GM18507 (cell line): Measurements from ENCODE around the gene ZNF688.
"Not testable (repeated sequence)": the region's sequence is repeated elsewhere in the genome, so short reads cannot be mapped to it uniquely, and the experiment has no call there.

Experiments used
- DNase-seq: peaks from one replicate; pipeline ENCODE4 v3.0.0; 2011; ENCODE audit warnings: low read depth; ENCODE audit not compliant: insufficient read length; ENCODE audit errors: extremely low spot score
- FAIRE-seq: peaks from 2 replicates; lab custom pipeline; 2011; peaks lifted over from hg19 to GRCh38; lab: Jason Lieb, UNC

The ZNF688 gene

DNA sequence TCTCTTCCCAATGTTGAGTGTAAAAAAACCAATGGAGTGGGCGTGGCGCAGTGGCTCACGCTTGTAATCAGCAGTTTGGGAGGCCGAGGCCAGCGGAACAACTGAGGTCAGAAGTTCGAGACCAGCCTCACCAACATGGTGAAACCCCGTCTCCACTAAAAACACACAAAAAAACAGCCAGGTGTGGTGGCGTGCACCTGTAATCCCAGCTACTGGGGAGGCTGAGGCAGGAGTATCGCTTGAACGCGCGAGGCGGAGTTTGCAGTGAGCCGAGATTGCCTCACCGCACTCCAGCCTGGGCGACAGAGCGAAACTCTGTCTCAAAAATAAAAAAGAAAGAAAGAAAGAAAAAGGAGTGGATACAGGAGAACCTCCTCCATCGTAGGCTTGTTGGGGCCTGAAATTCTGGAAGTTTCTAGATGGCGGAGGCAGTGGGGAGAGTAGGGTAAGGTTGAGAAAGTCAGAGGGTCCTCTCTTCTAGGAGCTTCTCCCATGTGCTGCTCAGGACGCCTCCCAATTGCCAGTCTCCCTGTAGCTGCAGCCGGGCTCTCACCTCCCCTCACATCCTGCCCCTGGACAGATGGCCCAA, 12.6 kb downstream of the ZNF688 start:
- DNase-seq (no peak), FAIRE-seq (no peak)

DNA sequence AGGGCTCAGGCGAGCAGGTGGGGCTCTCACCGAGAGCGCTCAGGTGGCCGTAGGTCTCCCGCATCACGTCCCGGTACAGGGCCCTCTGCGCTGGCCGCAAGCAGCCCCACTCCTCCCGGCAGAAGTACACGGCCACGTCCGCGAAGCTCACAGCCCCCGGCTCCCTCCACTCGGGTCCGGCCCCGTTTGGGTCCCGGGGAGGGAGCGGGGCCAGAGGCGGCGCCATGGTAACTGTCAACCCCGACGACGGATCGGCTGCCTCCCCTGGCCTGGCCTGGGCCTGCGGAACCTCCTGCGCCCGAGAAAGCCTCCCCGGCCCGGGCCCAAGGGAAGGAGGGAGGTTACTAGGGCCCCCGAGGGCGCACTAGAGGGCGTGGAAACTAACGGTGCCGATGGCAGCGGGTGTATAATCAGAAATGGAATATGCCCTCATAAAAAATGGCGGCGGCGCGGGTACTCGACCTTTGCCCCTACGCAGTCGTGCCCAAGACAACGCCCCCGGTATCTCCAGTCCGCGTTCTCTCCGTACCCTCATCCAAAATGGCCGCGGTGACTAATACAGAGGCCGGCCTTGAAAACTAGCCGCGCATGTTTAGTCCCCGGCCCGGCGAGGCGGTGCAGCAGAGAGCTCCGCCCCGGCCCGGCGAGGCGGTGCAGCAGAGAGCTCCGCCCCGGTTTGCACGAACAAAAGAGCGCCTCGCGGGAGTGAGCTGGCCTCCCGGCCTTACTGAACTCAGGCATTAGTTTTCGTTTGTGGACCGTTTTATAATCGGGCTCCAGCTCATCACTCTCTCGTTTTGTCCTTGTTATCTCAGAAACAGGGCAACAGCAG, 13.3 kb downstream of the ZNF688 start, which contains the start of gene ZNF764:
Gene ZNF764 (minus strand): TSS at position 418 of the 832 bp plus-strand sequence. CDS start 192 bp downstream, at position 226.
- FAIRE-seq (peak; percentile 96), DNase-seq (peak; percentile 90)

DNA sequence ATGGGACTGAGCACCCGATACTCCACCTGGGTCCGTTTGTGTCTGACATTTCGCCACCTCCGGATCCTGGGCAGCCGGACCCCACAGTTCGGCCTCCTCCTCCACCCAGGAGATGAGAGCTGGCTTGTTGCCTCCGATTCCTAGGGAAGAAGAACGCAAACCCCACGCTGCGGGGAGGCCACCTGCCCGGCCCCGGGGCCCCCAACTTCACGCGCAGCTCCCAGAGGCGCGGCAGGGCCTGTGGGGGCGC, 13.9 kb downstream of the ZNF688 start:
- peak; percentile 53 for FAIRE-seq
- DNase-seq, result no peak

DNA sequence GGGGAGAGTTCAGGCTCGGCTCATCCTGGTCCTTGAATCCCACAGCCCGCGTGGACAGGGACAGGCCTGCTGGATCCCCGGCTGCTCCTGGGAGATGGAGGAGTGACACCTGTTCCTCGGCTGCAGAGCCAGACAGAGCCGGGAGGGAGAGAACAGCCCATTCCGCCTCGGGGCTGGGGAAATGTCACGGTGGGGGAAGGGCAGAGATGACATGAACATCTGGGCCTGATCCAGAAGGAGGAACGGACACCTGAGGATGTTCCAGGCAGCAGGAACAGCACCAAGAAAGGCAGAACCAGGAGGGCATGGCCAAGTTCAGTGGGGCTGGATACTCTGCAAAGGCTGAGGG, 15.4 kb downstream of the ZNF688 start:
- no peak for DNase-seq
- no peak for FAIRE-seq

DNA sequence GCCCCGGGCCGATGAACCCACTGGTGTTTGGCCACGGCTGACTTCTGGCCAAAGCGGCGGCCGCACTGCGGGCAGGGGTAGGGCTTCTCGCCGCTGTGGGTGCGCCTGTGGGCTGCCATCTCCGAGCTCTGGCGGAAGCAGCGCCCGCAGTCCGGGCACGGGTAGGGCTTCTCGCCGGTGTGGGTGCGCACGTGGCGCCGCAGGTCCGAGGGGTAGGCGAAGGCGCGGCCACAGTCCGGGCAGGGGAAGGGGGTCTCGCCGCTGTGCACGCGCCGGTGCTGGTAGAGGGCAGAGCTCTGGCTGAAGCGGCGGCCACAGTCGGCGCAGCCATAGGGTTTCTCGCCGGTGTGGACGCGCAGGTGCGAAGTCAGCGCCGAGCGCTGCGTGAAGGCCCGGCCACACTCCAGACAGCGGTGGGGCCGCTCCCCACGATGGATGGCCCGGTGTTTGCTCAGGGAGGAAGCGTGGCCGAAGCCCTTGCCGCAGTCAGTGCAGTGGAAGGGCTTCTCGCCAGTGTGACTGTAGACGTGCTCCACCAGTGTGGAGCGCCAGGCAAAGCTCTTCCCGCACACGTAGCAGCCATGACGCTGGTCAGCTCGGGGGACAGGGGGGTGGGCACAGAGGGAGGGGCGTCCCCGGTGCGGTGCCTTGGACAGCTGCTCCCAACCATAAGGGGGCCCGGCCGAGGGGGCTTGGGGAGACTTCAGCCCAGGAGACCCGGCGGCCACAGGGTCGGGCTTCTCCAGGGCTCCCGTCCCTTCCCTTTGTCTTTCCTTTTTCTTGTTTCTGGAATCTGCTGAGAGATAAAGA, 16.0 kb downstream of the ZNF688 start:
- DNase-seq (no peak), FAIRE-seq (no peak)

DNA sequence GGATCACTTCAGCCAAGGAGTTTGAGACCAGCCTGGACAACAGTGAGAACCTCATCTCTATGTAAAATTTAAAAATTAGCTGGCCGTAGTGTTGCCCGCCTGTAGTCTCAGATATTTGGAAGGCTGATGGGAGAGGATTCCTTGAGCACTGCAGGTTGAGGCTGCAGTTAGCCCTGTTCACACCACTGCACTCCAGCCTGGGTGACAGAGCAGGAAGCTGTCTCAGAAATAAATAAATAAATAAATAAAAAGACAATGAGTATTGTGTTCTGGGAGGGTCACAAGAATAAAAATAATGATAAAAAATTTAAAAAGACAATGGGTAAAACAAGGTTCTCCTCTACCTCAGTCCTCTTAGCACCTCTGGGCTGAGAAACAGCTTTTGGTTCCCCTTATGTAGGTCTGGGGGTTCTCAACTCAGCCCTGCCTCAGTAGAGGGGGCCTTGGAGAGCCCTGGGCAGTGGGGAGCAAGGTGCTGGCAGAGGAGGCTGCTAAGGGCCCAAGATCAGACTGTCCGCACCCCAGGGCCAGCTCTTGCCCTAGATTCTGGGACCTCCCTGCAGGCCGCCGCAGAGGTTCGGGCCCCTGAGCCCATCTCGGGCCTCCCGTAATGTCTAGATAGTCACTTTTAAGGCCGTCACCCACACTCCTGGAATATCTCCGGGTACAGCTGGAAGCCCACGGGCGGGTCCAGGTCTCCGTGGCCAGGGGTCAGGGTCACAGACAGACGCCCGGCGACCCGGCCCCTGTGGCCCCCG, 16.8 kb downstream of the ZNF688 start:
- DNase-seq, result no peak
- no peak for FAIRE-seq

DNA sequence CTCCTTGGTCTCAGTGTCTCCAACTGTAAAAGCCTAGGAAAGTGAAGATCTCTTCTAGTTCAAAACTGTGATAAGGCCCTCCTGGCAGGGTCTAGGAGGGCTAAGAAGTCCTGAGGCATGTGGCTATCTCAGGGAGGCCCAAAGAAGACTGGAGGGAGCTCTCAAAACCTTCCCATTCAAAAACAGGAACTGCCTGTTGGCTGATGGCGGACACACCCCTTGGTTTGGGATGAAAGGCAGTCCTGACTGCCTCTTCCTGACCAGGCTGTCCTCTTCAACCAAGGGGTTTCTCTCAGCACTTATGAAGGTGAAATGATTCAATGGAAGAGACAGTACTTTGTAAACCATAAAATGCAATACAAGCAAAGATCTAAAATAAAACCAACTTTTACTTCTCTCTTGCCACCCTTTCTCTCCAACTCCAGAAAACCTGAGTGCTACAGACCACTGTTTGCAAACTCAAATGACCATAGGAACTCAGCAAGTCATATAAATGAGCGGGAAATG, 18.1 kb downstream of the ZNF688 start:
- FAIRE-seq (no peak), DNase-seq (no peak)

DNA sequence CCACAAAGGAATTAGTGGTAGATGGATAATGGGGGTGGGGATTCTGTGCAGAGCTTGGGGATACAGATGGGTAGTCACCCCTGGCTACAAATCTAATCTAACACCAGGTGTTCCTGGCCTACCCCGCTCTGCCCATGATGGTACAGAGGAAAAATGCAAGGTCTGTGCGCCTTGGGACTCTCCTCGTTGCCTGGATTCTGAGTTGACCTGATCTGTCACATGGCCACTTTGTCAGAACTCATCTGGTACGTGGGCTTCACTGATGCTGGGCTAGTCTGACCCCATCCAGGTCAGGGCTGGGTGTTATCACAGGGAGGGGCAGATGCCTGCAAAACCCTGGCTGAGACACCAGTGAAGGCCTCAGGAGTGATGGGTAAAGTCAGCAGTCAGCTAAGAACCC, 18.6 kb downstream of the ZNF688 start:
- FAIRE-seq (no peak), DNase-seq (no peak)

DNA sequence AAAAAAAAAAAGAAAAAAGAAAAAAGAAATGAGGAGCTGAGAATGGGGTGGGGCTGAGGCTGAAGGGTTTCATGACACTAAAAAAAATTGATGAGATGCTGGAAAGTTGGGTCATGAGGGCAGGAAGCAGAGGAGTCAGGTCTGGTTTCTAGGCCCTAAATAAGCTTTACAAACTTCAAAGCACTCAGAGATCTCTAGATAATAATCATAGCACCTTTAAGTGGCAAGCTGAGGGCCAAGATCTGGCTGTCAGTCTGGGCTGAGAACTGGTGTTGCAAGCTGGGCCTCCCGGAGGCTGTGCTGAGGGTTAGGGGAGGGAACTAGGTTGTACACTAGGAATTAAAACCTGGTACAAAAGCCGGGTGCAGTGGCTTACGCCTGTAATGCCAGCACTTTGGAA, 19.7 kb downstream of the ZNF688 start:
- DNase-seq (no peak), FAIRE-seq (no peak)

DNA sequence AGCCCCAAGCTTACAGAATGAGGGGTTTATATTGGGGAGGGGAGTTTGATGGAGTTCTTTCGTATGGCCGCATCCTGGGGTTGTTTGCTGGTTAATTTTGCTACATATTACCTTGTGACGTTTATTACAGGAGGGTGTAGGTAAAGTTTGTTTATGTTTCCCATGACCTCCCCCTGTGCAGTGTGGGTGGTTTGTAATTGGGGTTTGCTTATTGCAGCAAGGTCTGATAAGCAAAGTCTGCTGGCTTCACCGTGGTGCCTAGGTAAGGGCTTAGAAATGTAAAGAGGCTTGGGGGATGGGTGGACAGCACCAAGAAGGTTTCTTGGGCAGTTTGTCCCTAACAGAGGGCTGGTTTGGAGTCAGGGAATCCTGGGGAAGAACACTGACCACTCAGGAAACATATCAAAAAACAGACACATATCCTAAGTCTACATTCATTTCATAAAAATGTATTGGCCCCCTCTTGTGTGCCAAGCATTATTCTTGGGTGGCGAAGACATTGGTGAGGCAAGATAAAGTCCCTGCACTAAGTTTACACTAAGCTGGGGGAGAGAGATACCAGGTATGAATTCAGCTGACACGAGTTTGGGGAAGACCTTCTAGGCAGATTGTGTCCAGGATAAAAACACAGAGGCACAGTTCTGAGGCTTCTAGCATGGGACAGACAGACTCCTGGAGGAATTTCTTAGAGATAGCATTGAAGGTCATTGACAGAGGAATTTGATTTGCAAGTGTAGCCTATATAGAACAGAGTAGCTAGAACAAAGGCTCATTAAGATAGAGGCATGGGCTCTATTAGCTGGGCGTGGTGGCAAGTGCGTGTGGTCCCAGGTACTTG, 22.9 kb downstream of the ZNF688 start:
- DNase-seq, result no peak
- FAIRE-seq, result no peak

DNA sequence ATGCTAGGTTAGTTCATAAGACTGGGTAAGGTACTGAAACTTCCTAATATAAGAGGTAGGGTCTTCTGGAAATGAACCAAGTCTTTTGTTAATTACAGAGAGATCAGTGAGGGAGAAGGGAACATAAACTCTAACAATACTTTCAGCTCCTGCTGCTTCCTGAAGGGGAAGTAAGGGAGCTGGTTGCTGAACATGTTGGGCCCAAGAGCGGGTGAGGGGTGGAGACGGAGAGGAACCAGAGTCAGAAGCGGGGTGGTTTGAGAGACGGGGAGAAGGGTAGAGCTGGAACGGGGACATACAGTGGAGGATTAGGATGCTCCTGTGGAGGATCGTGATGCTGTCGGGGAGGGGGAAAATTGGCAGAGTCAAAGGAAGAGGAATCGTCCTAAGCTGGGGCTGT, 25.4 kb downstream of the ZNF688 start:
- no peak for FAIRE-seq
- DNase-seq, result no peak

DNA sequence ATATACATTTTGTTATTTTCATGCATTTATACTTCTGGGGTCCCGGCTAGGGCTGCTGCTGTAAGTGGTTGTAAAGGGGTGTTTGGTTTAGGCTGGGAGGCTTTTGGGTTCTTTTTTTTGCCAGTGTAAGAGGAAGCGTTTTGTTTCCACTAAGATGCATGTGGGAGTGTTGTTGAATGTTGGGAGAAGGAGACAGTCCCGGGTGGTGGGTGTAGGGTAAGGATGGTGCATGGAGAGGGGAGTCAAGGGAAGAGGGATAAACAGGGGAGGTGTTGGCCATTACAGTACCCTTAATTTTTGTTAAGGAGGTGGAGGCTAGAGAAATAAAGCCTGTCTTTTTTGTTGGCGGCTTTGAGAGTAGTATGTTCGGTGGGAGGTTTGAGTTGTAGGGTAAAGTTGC, 28.4 kb downstream of the ZNF688 start:
- DNase-seq (no peak), FAIRE-seq (no peak)

DNA sequence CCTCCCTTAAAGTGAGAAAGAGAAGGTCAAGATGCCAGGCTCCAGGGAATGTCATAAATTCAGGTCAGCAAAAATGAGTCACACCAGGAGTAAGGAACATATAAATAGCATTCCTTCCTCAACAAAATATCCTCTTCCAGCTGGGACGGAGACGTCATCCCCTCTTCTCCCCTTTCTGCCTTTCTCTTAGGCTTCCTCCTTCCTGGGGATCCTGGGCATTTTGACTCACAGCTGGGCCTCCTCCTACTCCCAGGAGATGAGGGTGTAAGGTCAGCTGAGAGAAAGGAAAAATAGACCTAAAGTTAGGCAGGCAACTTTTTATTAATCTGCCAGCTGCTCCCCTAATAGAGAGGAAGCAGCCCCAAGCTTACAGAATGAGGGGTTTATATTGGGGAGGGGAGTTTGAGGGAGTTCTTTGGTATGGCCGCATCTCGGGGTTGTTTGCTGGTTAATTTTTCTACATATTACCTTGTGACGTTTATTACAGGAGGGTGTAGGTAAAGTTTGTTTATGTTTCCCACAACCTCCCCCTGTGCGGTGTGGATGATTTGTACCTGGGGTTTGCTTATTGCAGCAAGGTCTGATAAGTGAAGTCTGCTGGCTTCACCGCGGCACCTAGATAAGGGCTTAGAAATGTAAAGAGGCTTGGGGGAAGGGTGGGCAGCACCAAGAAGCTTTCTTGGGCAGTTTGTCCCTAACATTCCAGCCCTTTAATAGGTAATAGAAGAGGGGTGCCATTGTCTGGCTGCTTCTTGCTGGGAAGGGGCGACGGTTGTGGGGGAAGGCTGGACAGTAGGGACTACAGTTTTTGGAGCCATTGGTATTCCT, 29.8 kb downstream of the ZNF688 start:
- no peak for FAIRE-seq
- DNase-seq, result no peak

DNA sequence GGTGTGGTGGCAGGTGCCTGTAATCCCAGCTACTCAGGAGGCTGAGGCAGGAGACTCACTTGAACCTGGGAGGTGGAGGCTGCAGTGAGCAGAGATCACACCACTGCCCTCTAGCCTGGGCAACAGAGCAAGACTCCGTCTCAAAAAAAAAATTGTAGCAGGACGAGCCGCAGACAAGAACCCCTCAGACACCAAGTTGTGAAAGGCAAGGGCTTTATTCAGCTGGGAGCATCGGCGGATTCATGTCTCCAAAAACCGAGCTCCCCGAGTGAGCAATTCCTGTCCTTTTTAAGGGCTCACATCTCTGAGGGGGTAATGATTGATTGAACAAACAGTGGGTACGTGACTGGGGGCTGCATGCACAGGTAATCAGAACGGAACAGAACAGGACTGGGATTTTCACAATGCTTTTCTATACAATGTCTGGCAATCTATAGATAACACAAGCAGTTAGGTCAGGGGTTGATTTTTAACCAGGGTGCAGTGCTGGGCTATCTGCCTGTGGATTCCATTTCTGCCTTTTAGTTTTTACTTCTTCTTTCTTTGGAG, 30.5 kb downstream of the ZNF688 start:
- not testable (repeated sequence) for FAIRE-seq, DNase-seq

DNA sequence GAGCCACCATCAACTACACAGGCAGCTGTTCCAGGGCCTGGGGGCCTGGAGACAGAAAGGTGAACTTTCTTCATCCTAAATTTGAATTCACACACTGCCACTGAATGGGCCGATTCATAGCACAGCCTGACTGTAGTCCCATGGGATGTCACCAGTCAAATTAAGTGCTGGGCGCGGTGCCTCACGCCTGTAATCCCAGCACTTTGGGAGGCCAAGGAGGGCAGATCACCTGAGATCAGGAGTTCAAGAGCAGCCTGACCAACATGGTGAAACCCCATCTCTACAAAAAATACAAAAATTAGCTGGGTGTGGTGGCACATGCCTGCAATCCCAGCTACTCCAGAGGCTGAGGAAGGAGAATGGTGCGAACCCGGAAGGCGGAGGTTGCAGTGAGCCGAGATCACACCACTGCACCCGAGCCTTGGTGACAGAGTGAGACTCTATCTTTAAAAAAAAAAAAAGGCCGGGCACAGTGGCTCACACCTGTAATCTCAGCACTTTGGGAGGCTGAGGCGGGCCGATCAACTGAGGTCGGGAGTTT, 31.5 kb downstream of the ZNF688 start:
- not testable (repeated sequence) for DNase-seq, FAIRE-seq

DNA sequence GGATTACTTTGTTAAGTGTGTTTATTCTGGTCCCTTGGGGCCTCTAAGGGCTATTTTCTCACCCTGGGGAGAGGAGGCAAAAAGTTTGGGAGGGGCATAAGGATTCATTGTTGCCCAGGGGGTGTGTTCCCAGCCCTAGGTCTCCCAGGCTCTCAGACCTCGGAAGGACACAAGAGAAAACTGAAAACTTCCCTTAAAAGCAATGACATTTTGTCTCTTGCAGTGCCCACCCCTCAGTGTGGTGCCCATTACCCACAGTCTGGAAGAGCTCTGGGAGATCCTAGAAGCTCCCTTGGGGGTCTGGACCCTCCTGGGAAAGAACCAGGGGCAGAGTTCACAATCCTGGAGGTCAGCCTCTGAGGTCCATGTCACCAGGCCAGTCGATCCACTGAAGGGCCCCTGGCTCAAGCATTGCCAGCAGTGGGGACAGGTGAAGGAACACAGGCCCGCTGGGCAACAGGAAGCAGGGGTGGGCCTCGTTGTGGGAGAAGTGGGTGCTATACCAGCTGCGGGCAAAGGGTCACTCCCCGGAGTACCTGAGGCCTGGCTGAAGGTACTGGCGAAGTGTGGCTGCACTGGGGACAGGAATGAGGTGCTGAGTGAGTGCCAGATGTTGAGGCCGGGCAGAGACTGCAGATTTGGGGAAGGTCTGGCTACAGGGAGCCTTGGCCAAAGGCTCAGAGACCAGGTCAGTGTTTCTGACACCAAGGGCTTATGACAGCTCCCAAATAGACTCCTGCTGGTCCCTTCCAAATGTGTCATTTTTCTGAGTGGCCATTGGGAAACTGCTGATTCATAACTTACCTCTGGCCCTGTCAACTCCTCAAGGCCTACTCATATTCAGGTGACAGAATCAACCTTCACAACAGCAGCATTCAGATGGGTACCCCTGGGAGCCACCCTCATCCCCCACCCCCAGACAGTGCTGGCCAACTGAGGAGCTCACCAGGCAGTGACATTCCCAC, 32.2 kb downstream of the ZNF688 start:
- DNase-seq (no peak), FAIRE-seq (no peak)
